Measurements from ENCODE around the gene ZNF860. TPM values are rescaled to one million over a fixed set of nuclear protein-coding genes. Genes with fewer than 3 reads are reported as not detected.
A peak's percentile ranks its signal among the peaks of the same experiment; 100 is the strongest.
"Not testable (repeated sequence)": the region's sequence is repeated elsewhere in the genome, so short reads cannot be mapped to it uniquely, and the experiment has no call there.

Gene ZNF860
- total RNA-seq, 1 experiment from 2014 or later: 22.4 TPM

DNA sequence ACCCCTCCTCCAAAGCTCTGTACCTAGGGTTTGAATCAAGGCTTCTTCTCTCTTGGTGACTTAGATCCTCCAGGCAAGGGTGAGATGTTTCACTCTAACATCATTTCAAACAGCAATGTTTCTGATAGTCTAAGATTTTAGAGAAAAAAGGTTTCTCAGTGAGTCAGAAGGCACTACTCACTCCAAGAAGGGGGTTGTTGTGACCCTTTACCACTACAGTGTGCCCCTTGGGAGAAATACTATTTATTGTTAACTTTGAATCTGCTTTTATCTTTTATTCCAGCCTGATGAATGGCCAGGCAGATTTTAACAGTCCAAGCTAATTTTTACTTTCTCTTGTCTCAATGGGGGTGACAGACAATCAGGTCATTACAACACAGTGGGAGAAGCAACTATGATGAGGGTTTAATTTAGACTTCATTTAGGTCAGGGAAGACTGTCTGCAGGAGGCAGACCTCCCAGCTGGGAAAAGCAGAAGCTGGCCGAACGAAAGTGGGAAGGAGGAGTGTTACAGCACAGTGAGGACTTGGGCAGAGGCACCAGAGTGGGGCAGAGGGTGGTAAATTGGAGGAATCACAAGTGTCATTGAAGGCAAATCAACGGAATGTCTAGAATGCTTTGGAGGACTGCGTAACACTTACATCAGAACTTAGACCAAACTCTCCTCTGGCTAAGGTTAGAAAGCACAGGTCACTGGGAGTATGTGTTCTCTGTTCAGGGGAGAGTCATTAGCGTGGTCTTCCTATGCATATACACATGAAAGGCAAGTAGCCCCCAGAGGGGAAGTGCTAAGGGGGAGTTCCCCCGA is 21.2 kb downstream of the ZNF860 start:
- no peaks in the 10 kb centered on the region for H3K79me2 ChIP-seq (ENCODE audit: low read length)
- no peak overlapping the region for H3K9ac ChIP-seq (ENCODE audit: low read length)
- no peak for DNase-seq
- no peaks in the 10 kb centered on the region for H4K20me1 ChIP-seq (ENCODE audit: insufficient read depth, low read depth, low read length)
- no peaks in the 10 kb centered on the region for H3K9me3 ChIP-seq (ENCODE audit: low read length)
- H3K27ac ChIP-seq (ENCODE audit: low read length): no peak overlapping the region
- H3K4me3 ChIP-seq (ENCODE audit: low read length): no peak overlapping the region
- H3K4me1 ChIP-seq (ENCODE audit: low read length): peaks cover 27% of the 10 kb centered on the region
- H3K9me2 ChIP-seq (replicated peaks; ENCODE audit: insufficient read depth, low read length): no peaks in the 10 kb centered on the region
- no peaks in the 10 kb centered on the region for H3K27me3 ChIP-seq (ENCODE audit: low read length)
- H3K36me3 ChIP-seq (ENCODE audit: insufficient read depth, low read length): 0 out of 2 replicates have a peak, but pooled peaks cover 7% of the 10 kb centered on the region
- H3K4me2 ChIP-seq (ENCODE audit: low read depth, low read length, poor library complexity, severe bottlenecking): no peak overlapping the region
- no peak overlapping the region for H2AFZ ChIP-seq (ENCODE audit: low read length)

DNA sequence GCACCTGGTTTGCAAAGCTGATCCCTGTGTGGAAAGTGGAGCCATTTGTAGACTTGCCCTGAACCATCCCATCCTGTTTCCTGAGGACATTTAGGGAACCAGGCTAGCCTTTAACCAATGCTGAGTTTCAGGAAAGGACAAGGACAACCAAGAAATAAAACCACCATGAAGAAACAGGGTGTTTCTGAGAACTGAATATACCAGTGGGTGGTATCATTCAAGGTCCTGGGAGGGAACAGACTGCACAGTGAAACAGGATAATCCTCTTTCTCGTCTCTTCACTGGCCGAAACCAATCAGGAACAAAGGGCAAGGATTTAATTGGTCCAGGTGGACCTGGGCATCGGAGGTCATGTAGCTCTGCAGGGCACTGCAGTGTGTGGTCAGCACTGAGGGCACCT is 21.8 kb downstream of the ZNF860 start:
- H3K4me2 ChIP-seq (ENCODE audit: low read depth, low read length, poor library complexity, severe bottlenecking): no peak overlapping the region
- H3K9me2 ChIP-seq (replicated peaks; ENCODE audit: insufficient read depth, low read length): no peaks in the 10 kb centered on the region
- H3K36me3 ChIP-seq (ENCODE audit: insufficient read depth, low read length): 0 out of 2 replicates have a peak, but pooled peaks cover 4% of the 10 kb centered on the region
- H3K9me3 ChIP-seq (ENCODE audit: low read length): no peaks in the 10 kb centered on the region
- DNase-seq: no peak
- peaks cover 27% of the 10 kb centered on the region for H3K4me1 ChIP-seq (ENCODE audit: low read length)
- no peak overlapping the region for H3K27ac ChIP-seq (ENCODE audit: low read length)
- no peak overlapping the region for H3K9ac ChIP-seq (ENCODE audit: low read length)
- H4K20me1 ChIP-seq (ENCODE audit: insufficient read depth, low read depth, low read length): no peaks in the 10 kb centered on the region
- no peaks in the 10 kb centered on the region for H3K27me3 ChIP-seq (ENCODE audit: low read length)
- no peak overlapping the region for H2AFZ ChIP-seq (ENCODE audit: low read length)
- no peaks in the 10 kb centered on the region for H3K79me2 ChIP-seq (ENCODE audit: low read length)
- H3K4me3 ChIP-seq (ENCODE audit: low read length): no peak overlapping the region

DNA sequence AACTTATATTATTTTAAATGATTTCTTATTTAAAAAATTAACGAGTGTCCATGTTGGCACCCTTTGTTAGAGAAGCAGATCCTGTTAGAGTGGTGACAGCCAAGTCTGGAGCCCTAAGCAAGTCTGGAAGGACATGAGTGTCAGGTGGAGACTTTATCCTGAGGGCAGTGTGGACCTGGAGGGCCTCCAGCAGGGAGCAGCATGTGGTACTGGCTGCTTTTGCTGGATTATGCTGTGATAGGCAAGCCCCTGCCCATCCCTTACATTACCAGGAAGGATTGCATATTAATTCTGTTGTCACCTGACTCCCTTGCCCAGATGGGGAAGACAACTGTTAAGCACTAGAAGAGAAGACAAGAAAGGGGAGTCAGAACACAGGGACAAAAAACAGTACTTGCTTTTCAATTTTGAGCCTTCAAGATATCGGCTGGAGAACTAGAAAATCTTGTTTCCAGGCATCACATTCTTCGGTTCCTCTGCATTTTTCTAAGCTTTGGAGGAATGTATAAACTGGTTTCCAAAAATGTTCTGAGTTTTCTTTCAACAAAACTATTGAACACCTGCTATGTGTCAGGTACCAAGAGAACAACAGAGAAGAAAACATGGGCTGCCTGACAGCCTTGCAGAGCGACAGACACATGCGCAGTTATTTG is 22.7 kb downstream of the ZNF860 start:
- no peak for DNase-seq
- H3K9me3 ChIP-seq (ENCODE audit: low read length): no peaks in the 10 kb centered on the region
- peaks cover 27% of the 10 kb centered on the region for H3K4me1 ChIP-seq (ENCODE audit: low read length)
- no peaks in the 10 kb centered on the region for H3K27me3 ChIP-seq (ENCODE audit: low read length)
- H3K4me2 ChIP-seq (ENCODE audit: low read depth, low read length, poor library complexity, severe bottlenecking): no peak overlapping the region
- no peaks in the 10 kb centered on the region for H3K79me2 ChIP-seq (ENCODE audit: low read length)
- no peak overlapping the region for H3K9ac ChIP-seq (ENCODE audit: low read length)
- H3K9me2 ChIP-seq (replicated peaks; ENCODE audit: insufficient read depth, low read length): no peaks in the 10 kb centered on the region
- H3K4me3 ChIP-seq (ENCODE audit: low read length): no peak overlapping the region
- no peaks in the 10 kb centered on the region for H4K20me1 ChIP-seq (ENCODE audit: insufficient read depth, low read depth, low read length)
- no peak overlapping the region for H3K27ac ChIP-seq (ENCODE audit: low read length)
- no peaks in the 10 kb centered on the region for H3K36me3 ChIP-seq (ENCODE audit: insufficient read depth, low read length)
- H2AFZ ChIP-seq (ENCODE audit: low read length): no peak overlapping the region

DNA sequence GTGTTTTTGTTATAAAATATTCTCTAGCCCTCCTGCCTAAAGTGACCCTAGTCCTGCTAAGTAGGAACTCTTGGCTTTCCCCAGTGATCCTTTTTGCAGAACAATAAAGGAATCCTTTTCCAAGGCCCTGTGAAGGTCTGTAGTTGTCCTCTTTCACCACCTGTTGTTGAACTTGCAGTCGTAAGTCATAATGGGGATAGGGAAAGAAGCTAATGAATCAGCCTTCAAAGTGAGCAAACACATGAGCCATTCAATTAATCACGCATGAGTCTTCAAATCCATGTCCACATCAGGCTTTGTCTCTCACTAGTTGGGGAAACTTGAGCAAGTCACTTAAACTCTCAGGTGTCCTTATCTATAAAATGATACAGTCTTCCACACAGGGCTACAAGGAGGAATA is 27.6 kb downstream of the ZNF860 start:
- Histone ChIP-seq H3K9me2 (replicated peaks; ENCODE audit: insufficient read depth, low read length) (no peaks in the 10 kb centered on the region), H3K36me3 (ENCODE audit: insufficient read depth, low read length) (no peaks in the 10 kb centered on the region), H3K4me2 (ENCODE audit: low read depth, low read length, poor library complexity, severe bottlenecking) (peak overlapping the region; percentile 66)

DNA sequence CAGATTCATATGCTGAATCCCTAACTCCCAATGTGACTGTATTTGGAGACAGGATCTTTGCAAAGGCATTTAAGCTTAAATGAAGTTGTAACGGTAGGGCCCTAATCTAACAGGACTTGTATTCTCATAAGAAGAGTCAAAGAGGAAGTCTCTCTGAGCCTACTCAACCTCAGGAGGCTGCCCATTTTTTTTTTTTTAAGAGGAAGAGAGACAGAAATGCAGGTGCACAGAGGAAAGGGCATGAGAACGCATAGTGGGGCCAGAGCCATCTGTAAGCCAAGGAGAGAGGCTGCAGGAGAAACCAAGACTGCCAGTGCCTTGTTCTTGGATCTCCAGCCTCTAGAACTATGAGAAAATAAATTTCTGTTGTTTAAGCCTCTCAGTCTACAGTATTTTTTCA is 28.4 kb downstream of the ZNF860 start:
- Histone ChIP-seq H3K36me3 (ENCODE audit: insufficient read depth, low read length) (no peaks in the 10 kb centered on the region), H3K9ac (ENCODE audit: low read length) (peak overlapping the region; percentile 58), H4K20me1 (ENCODE audit: insufficient read depth, low read depth, low read length) (no peaks in the 10 kb centered on the region), H2AFZ (ENCODE audit: low read length) (peak overlapping the region; percentile 74), H3K4me3 (ENCODE audit: low read length) (peak overlapping the region; percentile 49; the same call in 1 of the 2 replicates), H3K27ac (ENCODE audit: low read length) (peak overlapping the region; percentile 93), H3K27me3 (ENCODE audit: low read length) (no peaks in the 10 kb centered on the region), H3K4me1 (ENCODE audit: low read length) (peaks cover 20% of the 10 kb centered on the region), H3K9me2 (replicated peaks; ENCODE audit: insufficient read depth, low read length) (no peaks in the 10 kb centered on the region), H3K4me2 (ENCODE audit: low read depth, low read length, poor library complexity, severe bottlenecking) (peak overlapping the region; percentile 66), H3K79me2 (ENCODE audit: low read length) (no peaks in the 10 kb centered on the region), H3K9me3 (ENCODE audit: low read length) (no peaks in the 10 kb centered on the region)
- DNase-seq: peak; percentile 85

More for the DNA sequence above, 27.6 kb downstream of the ZNF860 start:
- Histone ChIP-seq H3K9me3 (ENCODE audit: low read length) (no peaks in the 10 kb centered on the region), H3K27me3 (ENCODE audit: low read length) (no peaks in the 10 kb centered on the region), H3K9ac (ENCODE audit: low read length) (peak overlapping the region; percentile 58), H3K4me1 (ENCODE audit: low read length) (peaks cover 20% of the 10 kb centered on the region), H4K20me1 (ENCODE audit: insufficient read depth, low read depth, low read length) (no peaks in the 10 kb centered on the region), H3K27ac (ENCODE audit: low read length) (peak overlapping the region; percentile 93), H3K79me2 (ENCODE audit: low read length) (no peaks in the 10 kb centered on the region), H2AFZ (ENCODE audit: low read length) (peak overlapping the region; percentile 74; the same call in 1 of the 2 replicates), H3K4me3 (ENCODE audit: low read length) (0 out of 2 replicates have a peak overlapping the region, but pooled peaks have one; percentile 49)
- DNase-seq: no peak

DNA sequence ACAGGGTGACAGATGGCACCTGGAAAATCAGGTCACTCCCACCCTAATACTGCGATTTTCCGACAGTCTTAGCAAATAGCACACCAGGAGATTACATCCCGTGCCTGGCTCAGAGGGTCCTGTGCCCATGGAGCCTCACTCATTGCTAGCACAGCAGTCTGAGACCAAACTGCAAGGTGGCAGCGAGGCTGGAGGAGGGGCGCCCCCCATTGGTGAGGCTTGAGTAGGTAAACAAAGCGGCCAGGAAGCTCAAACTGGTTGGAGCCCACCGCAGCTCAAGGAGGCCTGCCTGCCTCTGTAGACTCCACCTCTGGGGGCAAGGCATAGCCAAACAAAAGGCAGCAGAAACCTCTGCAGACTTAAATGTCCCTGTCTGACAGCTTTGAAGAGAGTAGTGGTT is 29.1 kb downstream of the ZNF860 start:
- H3K27ac ChIP-seq (ENCODE audit: low read length); H3K9me3 ChIP-seq (ENCODE audit: low read length); H4K20me1 ChIP-seq (ENCODE audit: insufficient read depth, low read depth, low read length); H3K4me2 ChIP-seq (ENCODE audit: low read depth, low read length, poor library complexity, severe bottlenecking); H3K27me3 ChIP-seq (ENCODE audit: low read length); H3K36me3 ChIP-seq (ENCODE audit: insufficient read depth, low read length); H2AFZ ChIP-seq (ENCODE audit: low read length); H3K9ac ChIP-seq (ENCODE audit: low read length); H3K79me2 ChIP-seq (ENCODE audit: low read length); H3K9me2 ChIP-seq (replicated peaks; ENCODE audit: insufficient read depth, low read length); H3K4me3 ChIP-seq (ENCODE audit: low read length): not testable (repeated sequence)
- peaks cover 20% of the 10 kb centered on the region for H3K4me1 ChIP-seq (ENCODE audit: low read length)
- peak; percentile 62 for DNase-seq

DNA sequence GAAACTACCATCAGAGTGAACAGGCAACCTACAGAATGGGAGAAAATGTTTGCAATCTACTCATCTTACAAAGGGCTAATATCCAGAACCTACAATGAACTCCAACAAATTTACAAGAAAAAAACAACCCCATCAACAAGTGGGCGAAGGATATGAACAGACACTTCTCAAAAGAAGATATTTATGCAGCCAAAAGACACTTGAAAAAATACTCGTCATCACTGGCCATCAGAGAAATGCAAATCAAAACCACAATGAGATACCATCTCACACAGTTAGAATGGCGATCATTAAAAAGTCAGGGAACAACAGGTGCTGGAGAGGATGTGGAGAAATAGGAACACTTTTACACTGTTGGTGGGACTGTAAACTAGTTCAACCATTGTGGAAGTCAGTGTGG is 34.1 kb downstream of the ZNF860 start:
- not testable (repeated sequence) for H3K27me3 ChIP-seq (ENCODE audit: low read length); H3K4me3 ChIP-seq (ENCODE audit: low read length); H3K4me2 ChIP-seq (ENCODE audit: low read depth, low read length, poor library complexity, severe bottlenecking); H4K20me1 ChIP-seq (ENCODE audit: insufficient read depth, low read depth, low read length); H3K79me2 ChIP-seq (ENCODE audit: low read length); H3K9ac ChIP-seq (ENCODE audit: low read length); H3K36me3 ChIP-seq (ENCODE audit: insufficient read depth, low read length); H3K27ac ChIP-seq (ENCODE audit: low read length); H3K9me2 ChIP-seq (replicated peaks; ENCODE audit: insufficient read depth, low read length); H2AFZ ChIP-seq (ENCODE audit: low read length); H3K9me3 ChIP-seq (ENCODE audit: low read length); H3K4me1 ChIP-seq (ENCODE audit: low read length); DNase-seq

DNA sequence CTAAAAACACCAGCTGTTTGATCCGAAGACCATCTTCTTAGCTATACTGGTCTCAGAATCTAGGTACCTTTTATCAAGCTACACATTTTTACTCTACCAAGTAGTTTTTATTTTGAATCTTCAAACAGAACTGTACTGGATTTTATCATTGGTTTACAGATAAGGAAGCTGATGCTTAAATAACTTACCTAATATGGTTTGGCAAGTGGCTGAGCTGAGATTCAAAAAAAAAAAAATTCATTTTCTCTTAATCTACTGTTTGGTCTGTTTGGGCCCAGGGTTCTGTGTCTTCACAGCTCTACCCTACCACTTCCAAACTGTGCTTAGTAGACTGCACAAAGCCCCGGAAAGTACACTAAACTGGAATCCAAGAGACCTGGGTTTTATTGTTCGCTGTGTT is 35.7 kb downstream of the ZNF860 start:
- H3K4me2 ChIP-seq (ENCODE audit: low read depth, low read length, poor library complexity, severe bottlenecking): no peak overlapping the region

More for the DNA sequence above, 35.7 kb downstream of the ZNF860 start:
- H3K9me3 ChIP-seq (ENCODE audit: low read length): no peaks in the 10 kb centered on the region
- no peaks in the 10 kb centered on the region for H3K27me3 ChIP-seq (ENCODE audit: low read length)
- no peaks in the 10 kb centered on the region for H3K9me2 ChIP-seq (replicated peaks; ENCODE audit: insufficient read depth, low read length)
- H3K27ac ChIP-seq (ENCODE audit: low read length): no peak overlapping the region
- DNase-seq: no peak
- no peaks in the 10 kb centered on the region for H3K36me3 ChIP-seq (ENCODE audit: insufficient read depth, low read length)
- H4K20me1 ChIP-seq (ENCODE audit: insufficient read depth, low read depth, low read length): no peaks in the 10 kb centered on the region
- peaks cover 6% of the 10 kb centered on the region; the same call in 1 of the 2 replicates for H3K4me1 ChIP-seq (ENCODE audit: low read length)
- no peak overlapping the region for H3K4me3 ChIP-seq (ENCODE audit: low read length)
- no peaks in the 10 kb centered on the region for H3K79me2 ChIP-seq (ENCODE audit: low read length)
- H2AFZ ChIP-seq (ENCODE audit: low read length): no peak overlapping the region
- H3K9ac ChIP-seq (ENCODE audit: low read length): no peak overlapping the region
